WI38 (cell line): ENCODE data around the gene UBAC1.

ENCODE experiments used
- H3K4me3 ChIP-seq: 2 replicates; pipeline ENCODE4 v1.5.1; 2011; ENCODE audit warnings: low read depth, mild to moderate bottlenecking, control low read depth, low read length
- TF ChIP-seq, protein P1 (sequence below): IDR thresholded peaks from 2 replicates; pipeline ENCODE4 v1.5.1; 2012; ENCODE audit warnings: low read depth, mild to moderate bottlenecking, control low read depth, low read length

Gene UBAC1

DNA sequence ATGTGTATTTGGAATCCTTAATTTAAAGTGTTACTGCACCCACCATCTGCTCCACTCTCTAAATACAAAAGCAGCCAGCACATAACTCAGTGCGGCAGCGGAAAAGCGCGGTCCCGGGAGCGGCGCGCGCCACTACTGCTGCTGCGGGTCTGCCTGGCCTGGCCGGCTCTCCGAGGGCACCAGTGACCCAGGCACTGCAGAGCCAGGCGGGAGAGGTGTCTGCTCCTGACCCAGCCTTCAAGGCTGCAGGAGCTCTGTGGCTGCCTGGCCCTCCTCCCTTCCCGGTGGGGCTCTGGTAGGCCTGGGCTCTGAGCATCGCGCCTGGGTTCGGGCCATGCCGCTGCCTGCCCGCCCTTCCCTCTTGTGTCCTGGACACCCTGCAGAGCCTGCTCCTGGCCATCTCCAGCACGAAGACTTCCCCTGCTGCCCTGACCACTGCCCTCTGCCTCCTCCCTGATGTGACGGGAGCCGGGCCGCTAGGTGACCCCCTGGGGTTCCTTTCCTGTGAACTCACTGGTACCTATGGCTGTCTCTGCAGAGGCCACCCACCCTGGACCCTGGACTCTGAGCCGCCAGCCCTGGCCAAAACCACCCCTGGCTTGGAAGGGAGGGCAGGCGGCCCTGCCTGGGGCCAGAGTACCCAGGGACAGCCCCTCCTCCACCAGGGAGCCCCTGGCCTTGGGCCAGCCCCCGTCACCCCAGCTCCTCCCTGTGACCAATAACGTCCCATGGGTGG, 32.8 kb upstream of the UBAC1 start:
- H3K4me3 ChIP-seq, result no peak overlapping the region
- TF ChIP-seq, protein P1, sequence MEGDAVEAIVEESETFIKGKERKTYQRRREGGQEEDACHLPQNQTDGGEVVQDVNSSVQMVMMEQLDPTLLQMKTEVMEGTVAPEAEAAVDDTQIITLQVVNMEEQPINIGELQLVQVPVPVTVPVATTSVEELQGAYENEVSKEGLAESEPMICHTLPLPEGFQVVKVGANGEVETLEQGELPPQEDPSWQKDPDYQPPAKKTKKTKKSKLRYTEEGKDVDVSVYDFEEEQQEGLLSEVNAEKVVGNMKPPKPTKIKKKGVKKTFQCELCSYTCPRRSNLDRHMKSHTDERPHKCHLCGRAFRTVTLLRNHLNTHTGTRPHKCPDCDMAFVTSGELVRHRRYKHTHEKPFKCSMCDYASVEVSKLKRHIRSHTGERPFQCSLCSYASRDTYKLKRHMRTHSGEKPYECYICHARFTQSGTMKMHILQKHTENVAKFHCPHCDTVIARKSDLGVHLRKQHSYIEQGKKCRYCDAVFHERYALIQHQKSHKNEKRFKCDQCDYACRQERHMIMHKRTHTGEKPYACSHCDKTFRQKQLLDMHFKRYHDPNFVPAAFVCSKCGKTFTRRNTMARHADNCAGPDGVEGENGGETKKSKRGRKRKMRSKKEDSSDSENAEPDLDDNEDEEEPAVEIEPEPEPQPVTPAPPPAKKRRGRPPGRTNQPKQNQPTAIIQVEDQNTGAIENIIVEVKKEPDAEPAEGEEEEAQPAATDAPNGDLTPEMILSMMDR, result no peak

DNA sequence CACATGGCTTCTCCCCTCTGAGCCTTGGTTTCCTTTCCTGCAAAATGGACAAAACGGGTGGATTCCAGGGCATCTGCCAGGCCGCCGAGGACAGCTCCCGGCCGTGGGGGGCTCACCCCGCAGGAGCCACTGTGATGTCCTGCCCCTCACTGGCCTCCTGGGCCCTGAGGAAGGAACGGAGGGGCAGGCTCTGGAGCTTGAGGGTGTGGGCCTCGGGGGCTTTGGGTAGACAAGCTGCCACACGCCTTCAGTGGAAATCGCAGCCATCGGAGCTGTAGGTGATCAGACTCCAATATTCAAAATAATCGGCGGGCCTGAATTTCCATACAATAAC, 32.2 kb upstream of the UBAC1 start:
- TF ChIP-seq, protein P1, result no peak
- H3K4me3 ChIP-seq, result no peak overlapping the region

DNA sequence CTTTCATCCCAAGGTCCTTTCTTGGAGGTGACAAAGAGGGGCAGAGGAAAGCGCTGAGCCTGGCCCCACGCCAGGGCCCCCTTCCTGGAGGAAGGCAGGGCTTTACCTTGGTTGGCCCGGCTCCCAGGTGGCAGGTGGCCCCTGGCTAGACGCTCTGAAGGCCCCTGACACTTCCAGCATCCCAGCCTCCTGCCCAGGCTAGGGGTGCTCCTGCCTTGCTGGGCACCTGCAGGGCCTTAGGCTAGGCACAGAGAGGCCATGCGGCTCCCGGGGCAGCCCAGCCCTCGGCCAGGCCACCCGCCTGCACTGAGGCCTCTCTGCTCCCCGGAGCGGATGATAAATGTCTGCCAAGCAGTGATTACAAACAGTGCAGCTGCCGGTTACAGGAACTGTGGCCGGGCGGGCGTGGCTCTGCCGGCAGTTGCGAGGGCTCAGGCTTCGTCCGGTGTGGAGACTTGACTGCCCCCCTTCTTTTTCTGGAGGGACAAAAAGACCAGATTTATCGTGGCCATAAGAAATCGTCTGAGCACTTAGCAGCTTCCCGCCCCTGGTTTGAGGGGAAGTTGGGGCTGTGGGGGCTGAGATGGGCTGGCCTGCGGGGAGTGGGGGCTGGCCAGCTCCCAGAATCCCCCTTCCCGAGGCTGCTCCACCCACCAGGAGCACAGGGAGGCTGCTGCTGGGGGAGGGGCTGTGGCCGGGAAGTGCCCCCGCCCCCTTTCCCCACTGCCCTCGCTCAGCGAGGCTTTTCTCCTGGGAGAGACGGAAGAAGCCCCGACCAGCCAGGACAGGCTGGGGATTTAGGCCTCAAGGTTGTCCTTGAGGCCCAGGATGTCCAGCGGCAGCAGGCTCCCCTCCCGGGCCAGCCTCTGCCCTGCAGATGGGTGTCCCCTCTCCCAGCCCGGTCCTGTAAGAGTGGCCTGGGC, 31.6 kb upstream of the UBAC1 start:
- TF ChIP-seq, protein P1, result no peak
- H3K4me3 ChIP-seq, result peak overlapping the region; percentile 46

DNA sequence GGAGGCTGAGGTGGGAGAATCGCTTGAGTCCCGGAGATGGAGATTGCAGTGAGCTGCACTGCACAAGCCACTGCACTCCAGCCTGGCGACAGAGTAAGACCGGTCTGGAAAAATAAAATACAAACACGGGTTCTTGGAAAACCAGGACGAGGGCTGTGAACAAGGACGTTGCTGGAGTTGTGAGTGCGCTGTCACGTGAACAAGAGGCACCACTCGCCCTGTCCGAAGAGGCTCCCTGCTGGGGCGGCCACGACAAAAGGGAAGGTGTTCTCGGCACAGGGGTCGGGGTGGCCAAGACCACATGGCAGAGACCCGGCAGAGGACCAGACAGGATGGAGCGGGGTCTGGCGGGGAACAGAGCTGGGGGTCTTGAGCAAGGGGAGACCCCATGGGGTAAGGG, 30.6 kb upstream of the UBAC1 start:
- H3K4me3 ChIP-seq, result no peak overlapping the region

DNA sequence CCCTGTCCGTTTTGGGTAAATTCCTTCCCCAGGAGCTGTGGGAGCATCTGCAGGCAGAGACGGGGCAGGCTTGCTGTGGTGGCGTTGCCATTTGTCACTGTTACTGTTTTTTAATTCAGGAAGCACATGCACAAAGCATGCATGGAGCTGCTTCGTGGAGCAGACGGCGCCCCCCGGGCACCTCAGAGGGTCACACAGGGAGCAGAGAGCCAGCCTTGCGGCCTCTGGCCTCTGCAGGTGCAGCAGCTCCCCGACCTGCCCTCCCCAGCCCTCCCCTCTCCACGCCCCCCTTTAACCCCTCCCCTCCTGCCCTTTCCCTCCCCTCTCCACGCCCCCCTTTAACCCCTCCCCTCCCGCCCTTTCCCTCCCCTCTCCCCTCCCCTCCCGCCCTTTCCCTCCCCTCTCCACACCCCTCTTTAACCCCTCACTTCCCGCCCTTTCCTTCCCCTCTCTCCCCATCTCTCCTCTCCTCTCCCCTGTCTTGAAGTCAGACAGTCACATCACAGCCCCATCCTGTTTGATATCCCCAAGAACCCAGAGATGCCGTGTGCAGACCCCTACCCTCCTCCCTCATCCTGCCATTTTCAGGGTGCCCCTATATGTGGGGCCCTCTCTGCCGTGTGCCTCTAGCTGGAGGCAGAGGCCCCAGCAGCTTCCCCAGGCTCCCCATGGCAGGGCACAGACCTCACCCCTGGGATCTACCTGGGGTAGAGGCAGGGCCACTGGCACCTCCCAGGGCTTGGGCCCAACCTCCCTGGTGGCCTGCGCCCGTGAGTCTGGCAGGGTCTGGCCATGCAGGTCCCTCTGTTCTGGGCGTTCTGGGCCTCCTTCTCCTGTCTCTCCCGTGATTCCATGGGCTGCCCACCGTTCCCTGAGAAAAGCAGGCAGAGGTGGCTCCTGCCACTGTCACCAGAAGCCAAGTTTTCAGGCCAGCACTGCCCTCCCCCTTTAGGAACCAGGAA, 29.6 kb upstream of the UBAC1 start:
- H3K4me3 ChIP-seq, result no peak overlapping the region
- TF ChIP-seq, protein P1, result no peak

More for the DNA sequence above, 30.6 kb upstream of the UBAC1 start:
- TF ChIP-seq, protein P1, result no peak

DNA sequence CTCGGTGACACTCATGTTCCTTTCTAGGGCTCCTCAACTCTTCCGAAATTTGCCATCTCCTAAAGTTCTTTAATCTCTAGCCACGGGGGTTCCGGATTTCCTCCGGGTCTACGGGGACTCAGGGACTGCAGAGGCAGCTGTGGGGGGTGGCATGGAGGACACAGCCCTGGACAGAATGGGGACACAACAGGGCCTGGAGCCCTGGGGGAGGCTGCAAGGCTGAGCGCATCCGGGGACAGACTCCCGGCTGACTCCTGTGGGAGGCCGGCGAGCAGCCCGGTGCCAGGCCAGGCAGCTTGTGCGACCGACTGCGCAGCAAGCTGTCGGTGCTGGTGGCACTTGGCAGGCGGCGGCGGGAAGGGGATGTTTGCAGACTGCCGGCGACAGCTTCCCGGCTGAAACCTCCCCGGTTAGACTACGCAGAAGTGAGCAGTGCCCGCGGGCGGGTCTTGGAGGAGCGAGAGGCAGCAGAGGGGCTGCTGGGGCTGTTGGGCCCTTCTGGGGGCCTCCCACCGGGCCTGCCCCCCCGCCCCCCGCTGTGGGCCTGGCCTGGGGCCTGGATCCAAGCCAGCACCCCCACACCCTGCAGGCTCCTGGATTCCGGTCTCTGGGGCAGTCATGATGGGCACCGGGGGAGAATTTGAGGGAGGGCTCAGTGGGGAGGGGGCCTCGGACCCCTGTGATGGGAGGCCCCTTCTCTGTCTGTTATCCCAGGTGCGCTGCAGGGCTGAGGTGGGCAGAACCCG, 28.7 kb upstream of the UBAC1 start:
- TF ChIP-seq, protein P1, result no peak
- H3K4me3 ChIP-seq, result no peak overlapping the region
